Suprapubic skin (tissue), 4 donors: ENCODE results near the gene CCNB1IP1.

Source experiments
- CTCF ChIP-seq, 2 donors: fragments of 200-600 bp in 1 of 2; fragments of 450-650 bp in 1 of 2; sonication (generic) in 1 of 2; IDR thresholded peaks; one replicate each; pipeline ENCODE4 v1.5.1; 2016 to 2019; ENCODE audit warnings: antibody characterized with exemption in 2 of 2, mild to moderate bottlenecking in 1 of 2, moderate library complexity in 1 of 2
- EP300 ChIP-seq: sonication (generic); formaldehyde crosslinking; IDR thresholded peaks from one replicate; pipeline ENCODE4 v1.6.1; 2017; ENCODE audit warnings: antibody characterized with exemption
- POLR2A ChIP-seq, 2 donors: fragments of 450-650 bp; IDR thresholded peaks; one replicate each; pipeline ENCODE4 v1.6.1; 2017; ENCODE audit warnings: antibody characterized with exemption in 2 of 2, mild to moderate bottlenecking in 2 of 2, moderate library complexity in 2 of 2
- POLR2AphosphoS5 ChIP-seq, 3 donors: sonication (generic); formaldehyde crosslinking; IDR thresholded peaks; one replicate each; pipeline ENCODE4 v1.6.1; 2017; ENCODE audit warnings: antibody characterized with exemption in 3 of 3

GRCh38 chr14:20306079-20306423 lies 27.0 kb downstream of the CCNB1IP1 start:
- TF ChIP-seq CTCF (IDR thresholded peaks at IDR 0.05) (no peak), EP300 (no peak), POLR2A (IDR thresholded peaks at IDR 0.05) (no peak), POLR2AphosphoS5 (IDR thresholded peaks at IDR 0.05) (no peak)
